ENCODE results near the gene TNIK. TPM values are rescaled to one million over a fixed set of nuclear protein-coding genes. Genes with fewer than 3 reads are reported as not detected.

Gene TNIK
- total and polyA plus RNA-seq, 10 of the 15 experiments (the other 5 are each of a cell fraction or from before 2014, with no cell fraction given), result 13.9 to 74.3 (median 48.2) TPM

GRCh38 chr3:171286580-171287249, 173.5 kb downstream of the TNIK start (continued):
- TF ChIP-seq KLF5 (IDR thresholded peaks at IDR 0.05; ENCODE audit: partially characterized antibody) (no peak), ATF2 (IDR thresholded peaks at IDR 0.05; ENCODE audit: low read length) (peak; percentile 73), EGR1 (IDR thresholded peaks at IDR 0.05; ENCODE audit: borderline replicate concordance in 1 of 2, low read depth in 2 of 2, low read length in 2 of 2) (no peak), FOXK2 (IDR thresholded peaks at IDR 0.05) (no peak), EP300 (IDR thresholded peaks at IDR 0.05; ENCODE audit: borderline replicate concordance in 1 of 2, control insufficient read depth in 1 of 2, low read depth in 2 of 2, low read length in 2 of 2) (0 out of 4 replicates have a peak, but pooled peaks of 1 of the 2 experiments have one; percentile 26), ZNF687 (IDR thresholded peaks at IDR 0.05) (peak; percentile 73), SMARCA5 (IDR thresholded peaks at IDR 0.05) (no peak), MTA3 (IDR thresholded peaks at IDR 0.05; ENCODE audit: borderline replicate concordance, low read length) (peak; percentile 44; the same call in 1 of the 2 replicates), HDAC6 (IDR thresholded peaks at IDR 0.05; ENCODE audit: unreplicated experiment) (no peak), BCL3 (IDR thresholded peaks at IDR 0.05; ENCODE audit: borderline replicate concordance, insufficient read depth, low read depth, low read length, poor library complexity, severe bottlenecking) (peak; percentile 93), POLR2AphosphoS5 (IDR thresholded peaks at IDR 0.05; ENCODE audit: low read length) (no peak), PAX5 (IDR thresholded peaks at IDR 0.05; ENCODE audit: borderline replicate concordance, low read depth, low read length) (no peak), ZNF217 (IDR thresholded peaks at IDR 0.05) (no peak), GABPA (IDR thresholded peaks at IDR 0.05; ENCODE audit: low read depth) (no peak), BMI1 (IDR thresholded peaks at IDR 0.05; ENCODE audit: borderline replicate concordance) (no peak), RUNX3 (IDR thresholded peaks at IDR 0.05; ENCODE audit: low read length) (peak; percentile 91), BCLAF1 (IDR thresholded peaks at IDR 0.05) (no peak), ZNF384 (IDR thresholded peaks at IDR 0.05; ENCODE audit: borderline replicate concordance, low read depth, low read length) (no peak), SIN3A (IDR thresholded peaks at IDR 0.05; ENCODE audit: low read depth, low read length) (no peak)

Measured in GM12878 (cell line).